OCI-LY1 (cell line): ENCODE data around the gene CPEB4.

Experiments used
- H2AFZ ChIP-seq: fragments of 200-600 bp; sonication (generic), shearing (Covaris generic); 2 replicates; pipeline ENCODE4 v1.6.0; 2014; ENCODE audit warnings: antibody characterized with exemption, mild to moderate bottlenecking, low read length
- H3F3A ChIP-seq: fragments of 200-600 bp; sonication (generic), shearing (Covaris generic); 2 replicates; pipeline ENCODE4 v1.6.0; 2014; ENCODE audit warnings: mild to moderate bottlenecking, antibody characterized with exemption, low read length, moderate library complexity; ENCODE audit not compliant: insufficient read depth
- H3K27ac ChIP-seq: fragments of 200-600 bp; sonication (generic); 2 replicates; pipeline ENCODE4 v1.5.1; 2014; ENCODE audit warnings: low read length, mixed run types, mild to moderate bottlenecking, low read depth; ENCODE audit not compliant: poor library complexity, severe bottlenecking
- H3K27me3 ChIP-seq: fragments of 200-600 bp; sonication (generic); 2 replicates; pipeline ENCODE4 v1.6.0; 2014; ENCODE audit warnings: antibody characterized with exemption, mild to moderate bottlenecking, low read length, moderate library complexity; ENCODE audit not compliant: insufficient read depth
- H3K36me3 ChIP-seq: fragments of 200-600 bp; sonication (generic); 2 replicates; pipeline ENCODE4 v1.6.1; 2014; ENCODE audit warnings: mild to moderate bottlenecking, antibody characterized with exemption, low read length, moderate library complexity, mixed read lengths; ENCODE audit not compliant: insufficient read depth
- H3K4me1 ChIP-seq: fragments of 200-600 bp; sonication (generic); 2 replicates; pipeline ENCODE4 v1.5.1; 2014; ENCODE audit warnings: mild to moderate bottlenecking, low read length, moderate library complexity; ENCODE audit not compliant: insufficient read depth, severe bottlenecking
- H3K4me2 ChIP-seq: fragments of 200-600 bp; sonication (generic), shearing (Covaris generic); 2 replicates; pipeline ENCODE4 v1.6.1; 2014; ENCODE audit warnings: low read length
- H3K4me3 ChIP-seq: fragments of 200-600 bp; sonication (generic); 2 replicates; pipeline ENCODE4 v1.5.1; 2014; ENCODE audit warnings: low read length, low read depth, mild to moderate bottlenecking, mixed read lengths; ENCODE audit not compliant: poor library complexity, severe bottlenecking
- H3K79me2 ChIP-seq: fragments of 200-600 bp; shearing (Covaris generic); 2 replicates; pipeline ENCODE4 v1.6.1; 2016; ENCODE audit warnings: mixed run types, low read length, mixed read lengths; ENCODE audit not compliant: insufficient read depth
- H3K9ac ChIP-seq: fragments of 200-600 bp; sonication (generic), shearing (Covaris generic); 2 replicates; pipeline ENCODE4 v1.6.1; 2014; ENCODE audit warnings: mild to moderate bottlenecking, low read length, mixed read lengths
- H3K9me2 ChIP-seq: fragments of 200-600 bp; sonication (generic), shearing (Covaris generic); 2 replicates; pipeline ENCODE4 v1.6.1; 2014; ENCODE audit warnings: low read depth, mild to moderate bottlenecking, low read length, mixed read lengths
- H3K9me3 ChIP-seq: fragments of 200-600 bp; shearing (Covaris generic); 2 replicates; pipeline ENCODE4 v1.6.1; 2014; ENCODE audit warnings: low read length, mixed read lengths
- H4K20me1 ChIP-seq: fragments of 200-600 bp; sonication (generic), shearing (Covaris generic); 2 replicates; pipeline ENCODE4 v1.6.0; 2016; ENCODE audit warnings: mild to moderate bottlenecking, low read length; ENCODE audit not compliant: insufficient read depth
- EZH2 ChIP-seq: fragments of 200-600 bp; sonication (generic), shearing (Covaris generic); IDR thresholded peaks from 2 replicates; pipeline ENCODE4 v1.8.0; 2017; ENCODE audit warnings: borderline replicate concordance, mixed run types, mild to moderate bottlenecking, antibody characterized with exemption, low read length, moderate library complexity, mixed read lengths
- TF ChIP-seq, protein P1 (sequence below): fragments of 200-600 bp; sonication (generic), shearing (Covaris generic); IDR thresholded peaks from 2 replicates; pipeline ENCODE4 v1.5.1; 2017; ENCODE audit warnings: mild to moderate bottlenecking, antibody characterized with exemption, low read length, moderate library complexity, mixed read lengths

Gene CPEB4

DNA sequence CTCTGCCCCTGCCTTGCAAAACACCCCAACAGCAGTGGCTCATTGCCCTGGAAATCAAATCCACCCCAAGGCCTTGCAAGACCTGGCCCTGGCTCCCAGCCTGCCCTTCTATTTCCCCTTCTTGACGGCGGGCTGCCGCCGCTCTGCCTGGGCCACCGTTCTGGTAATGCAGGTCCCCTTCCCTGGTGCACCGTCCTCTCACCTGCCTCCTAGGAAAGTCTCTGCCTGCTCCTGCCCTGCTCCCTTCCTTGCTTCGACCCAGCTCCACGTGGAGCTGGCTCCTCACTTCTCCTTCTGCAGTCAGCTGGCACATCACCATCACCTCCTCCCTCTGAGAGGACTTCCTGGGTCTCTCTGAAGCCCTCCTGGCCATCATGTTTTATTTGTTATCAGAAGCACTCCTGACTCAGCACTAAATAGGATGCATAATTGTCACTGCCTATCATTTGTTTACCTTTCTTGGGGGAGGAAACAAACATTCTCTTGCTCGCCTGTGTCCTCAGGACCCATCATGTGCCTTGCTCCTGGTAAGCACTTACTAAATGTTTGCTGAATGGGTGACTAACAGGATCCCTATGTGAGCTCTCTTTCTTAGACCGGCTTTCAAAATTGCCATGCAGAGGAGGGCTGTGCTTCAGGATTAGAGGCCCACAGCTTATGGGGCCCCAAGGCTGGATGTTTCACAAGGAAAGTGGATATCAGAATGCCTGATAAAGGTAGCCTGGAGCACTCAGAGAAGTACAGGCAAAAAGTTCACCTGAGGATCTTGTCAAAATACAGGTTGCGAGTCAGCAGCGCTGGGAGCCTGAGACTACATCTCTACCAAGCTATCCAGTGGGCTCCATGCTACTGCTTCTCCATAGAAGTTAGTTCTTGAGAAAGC, 81.3 kb downstream of the CPEB4 start:
- TF ChIP-seq, protein P1, sequence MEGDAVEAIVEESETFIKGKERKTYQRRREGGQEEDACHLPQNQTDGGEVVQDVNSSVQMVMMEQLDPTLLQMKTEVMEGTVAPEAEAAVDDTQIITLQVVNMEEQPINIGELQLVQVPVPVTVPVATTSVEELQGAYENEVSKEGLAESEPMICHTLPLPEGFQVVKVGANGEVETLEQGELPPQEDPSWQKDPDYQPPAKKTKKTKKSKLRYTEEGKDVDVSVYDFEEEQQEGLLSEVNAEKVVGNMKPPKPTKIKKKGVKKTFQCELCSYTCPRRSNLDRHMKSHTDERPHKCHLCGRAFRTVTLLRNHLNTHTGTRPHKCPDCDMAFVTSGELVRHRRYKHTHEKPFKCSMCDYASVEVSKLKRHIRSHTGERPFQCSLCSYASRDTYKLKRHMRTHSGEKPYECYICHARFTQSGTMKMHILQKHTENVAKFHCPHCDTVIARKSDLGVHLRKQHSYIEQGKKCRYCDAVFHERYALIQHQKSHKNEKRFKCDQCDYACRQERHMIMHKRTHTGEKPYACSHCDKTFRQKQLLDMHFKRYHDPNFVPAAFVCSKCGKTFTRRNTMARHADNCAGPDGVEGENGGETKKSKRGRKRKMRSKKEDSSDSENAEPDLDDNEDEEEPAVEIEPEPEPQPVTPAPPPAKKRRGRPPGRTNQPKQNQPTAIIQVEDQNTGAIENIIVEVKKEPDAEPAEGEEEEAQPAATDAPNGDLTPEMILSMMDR = no peak
- no peak for TF ChIP-seq EZH2
- no peaks in the 10 kb centered on the region for H3K27me3 ChIP-seq
- H3K36me3 ChIP-seq = no peaks in the 10 kb centered on the region
- no peak overlapping the region for H3K9ac ChIP-seq
- no peaks in the 10 kb centered on the region for H4K20me1 ChIP-seq
- H3K4me3 ChIP-seq = no peak overlapping the region
- H3K79me2 ChIP-seq = no peaks in the 10 kb centered on the region
- no peaks in the 10 kb centered on the region for H3K9me3 ChIP-seq
- H2AFZ ChIP-seq = no peak overlapping the region
- no peak overlapping the region for H3K4me2 ChIP-seq
- no peaks in the 10 kb centered on the region for H3F3A ChIP-seq
- peaks cover 24% of the 10 kb centered on the region for H3K4me1 ChIP-seq
- no peaks in the 10 kb centered on the region for H3K9me2 ChIP-seq
- H3K27ac ChIP-seq = no peak overlapping the region

DNA sequence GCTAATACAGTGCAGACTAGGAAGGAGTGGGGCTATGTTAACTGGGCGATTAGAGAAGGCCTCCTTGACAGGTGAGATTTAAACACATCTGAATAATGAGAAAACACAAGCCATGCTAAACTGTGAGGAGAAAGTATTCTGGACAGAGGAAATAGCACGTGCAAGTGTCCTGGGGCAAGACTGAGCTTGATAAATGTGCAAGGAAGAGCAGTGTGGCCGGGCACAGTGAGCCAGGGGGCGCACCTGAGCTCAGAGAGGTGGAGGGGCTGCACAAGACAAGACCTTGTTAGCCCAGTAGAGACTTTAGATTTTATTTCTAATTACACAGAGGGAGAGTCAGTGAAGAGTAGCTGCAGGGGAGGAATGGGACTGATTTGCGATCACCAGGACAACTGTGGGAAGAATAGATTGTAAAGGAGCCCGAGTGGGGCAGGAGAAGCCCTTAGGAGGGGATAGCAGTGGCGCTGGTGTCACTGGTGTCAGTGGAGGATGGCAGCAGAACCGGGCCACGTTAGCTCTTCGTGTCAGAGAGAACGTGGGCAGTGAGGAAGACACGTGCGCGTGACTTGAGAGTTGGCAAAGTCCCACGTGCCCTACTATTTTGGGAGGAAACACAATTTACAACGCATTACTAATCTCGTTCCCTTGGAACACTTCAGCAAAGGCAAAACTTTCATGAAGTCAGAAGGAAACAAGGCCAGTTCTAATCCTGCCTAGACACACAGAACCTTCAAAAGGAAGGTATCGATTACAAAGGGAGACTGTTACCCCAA, 82.9 kb downstream of the CPEB4 start:
- H2AFZ ChIP-seq = no peak overlapping the region
- TF ChIP-seq EZH2 = no peak
- TF ChIP-seq, protein P1 = peak; percentile 59
- H3K4me1 ChIP-seq = peaks cover 24% of the 10 kb centered on the region
- no peaks in the 10 kb centered on the region for H3K9me3 ChIP-seq
- H3K4me2 ChIP-seq = no peak overlapping the region
- no peak overlapping the region for H3K9ac ChIP-seq
- no peak overlapping the region for H3K27ac ChIP-seq
- no peaks in the 10 kb centered on the region for H3K79me2 ChIP-seq
- H3K27me3 ChIP-seq = no peaks in the 10 kb centered on the region
- no peaks in the 10 kb centered on the region for H4K20me1 ChIP-seq
- H3F3A ChIP-seq = no peaks in the 10 kb centered on the region
- no peaks in the 10 kb centered on the region for H3K36me3 ChIP-seq
- no peaks in the 10 kb centered on the region for H3K9me2 ChIP-seq
- H3K4me3 ChIP-seq = no peak overlapping the region

DNA sequence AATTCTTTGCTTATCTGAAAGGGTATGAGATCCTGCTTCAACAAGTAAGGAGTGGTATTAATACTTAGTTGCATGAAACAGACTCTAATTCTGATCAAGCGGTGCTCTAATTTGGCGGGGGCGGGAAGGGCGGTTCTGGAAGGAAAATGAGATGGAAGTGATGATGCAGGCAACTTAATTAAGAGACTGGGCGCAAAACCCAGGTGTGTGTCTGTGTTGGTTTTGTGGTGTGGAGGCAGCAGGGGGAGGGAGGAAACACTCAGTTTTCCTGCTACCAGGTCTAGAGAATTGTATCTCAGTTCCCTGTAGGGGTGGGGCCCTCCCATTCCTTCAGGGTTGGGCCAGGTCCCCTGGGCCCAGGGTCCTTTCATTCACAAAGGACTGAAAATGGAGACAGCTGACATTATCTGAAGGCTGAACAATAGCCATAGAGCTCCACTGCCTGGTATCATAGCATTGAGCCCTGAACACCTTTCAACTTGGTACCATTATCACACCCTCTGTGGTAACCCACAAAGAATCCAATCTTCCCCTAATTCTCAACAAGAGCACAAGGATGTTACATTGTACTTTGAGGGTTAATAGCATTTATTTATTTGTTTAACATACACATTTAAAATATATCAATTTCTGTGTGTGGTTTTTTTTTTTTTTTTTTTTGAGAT, 83.7 kb downstream of the CPEB4 start:
- H3K4me3 ChIP-seq = no peak overlapping the region
- peaks cover 24% of the 10 kb centered on the region for H3K4me1 ChIP-seq
- no peaks in the 10 kb centered on the region for H3K27me3 ChIP-seq
- H3K27ac ChIP-seq = no peak overlapping the region
- H3K9ac ChIP-seq = no peak overlapping the region
- H3K36me3 ChIP-seq = no peaks in the 10 kb centered on the region
- no peaks in the 10 kb centered on the region for H3K9me3 ChIP-seq
- no peaks in the 10 kb centered on the region for H3K9me2 ChIP-seq
- no peak overlapping the region for H2AFZ ChIP-seq
- no peak for TF ChIP-seq EZH2
- TF ChIP-seq, protein P1 = no peak
- H3K79me2 ChIP-seq = no peaks in the 10 kb centered on the region
- no peaks in the 10 kb centered on the region for H3F3A ChIP-seq
- H4K20me1 ChIP-seq = no peaks in the 10 kb centered on the region
- no peak overlapping the region for H3K4me2 ChIP-seq
